ENCODE data around the gene CACNB4.

The CACNB4 gene

GRCh38 chr2:152036611-152037469, 62.0 kb downstream of the CACNB4 start:
- H3K79me2 ChIP-seq (ENCODE audit: insufficient read depth, low read length), result no peaks in the 10 kb centered on the region
- no peak for TF ChIP-seq EZH2phosphoT487 (IDR thresholded peaks at IDR 0.05; ENCODE audit: borderline replicate concordance)
- TF ChIP-seq CTCF (conservative IDR thresholded peaks at IDR 0.05; ENCODE audit: low read length), result peak; percentile 86
- no peak overlapping the region for H3K4me3 ChIP-seq (ENCODE audit: low read length, poor library complexity, severe bottlenecking)
- peaks cover 9% of the 10 kb centered on the region for H3K4me1 ChIP-seq (ENCODE audit: insufficient read depth, low read length, poor library complexity, severe bottlenecking)
- H3K4me2 ChIP-seq (ENCODE audit: low read depth, low read length, poor library complexity, severe bottlenecking), result no peak overlapping the region
- no peaks in the 10 kb centered on the region for H3F3A ChIP-seq (ENCODE audit: low read depth)
- no peaks in the 10 kb centered on the region for H3K9me2 ChIP-seq (replicated peaks; ENCODE audit: low read depth, low read length)
- no peaks in the 10 kb centered on the region for H3K36me3 ChIP-seq (ENCODE audit: insufficient read depth, low read length)
- H2AFZ ChIP-seq (ENCODE audit: low read length), result no peak overlapping the region
- H4K20me1 ChIP-seq (ENCODE audit: insufficient read depth, low read length, poor library complexity, severe bottlenecking), result no peaks in the 10 kb centered on the region
- no peaks in the 10 kb centered on the region for H3K27me3 ChIP-seq (ENCODE audit: insufficient read depth, low read length, poor library complexity, severe bottlenecking)
- no peaks in the 10 kb centered on the region for H3K9me3 ChIP-seq (ENCODE audit: insufficient read depth, low read depth, low read length)
- H3K9ac ChIP-seq (ENCODE audit: low read depth, low read length, poor library complexity, severe bottlenecking), result no peak overlapping the region

- Histone ChIP-seq H3K9ac (ENCODE audit: low read depth, low read length, poor library complexity, severe bottlenecking) (no peak overlapping the region), H3K4me2 (ENCODE audit: low read depth, low read length, poor library complexity, severe bottlenecking) (no peak overlapping the region), H3K4me1 (ENCODE audit: insufficient read depth, low read length, poor library complexity, severe bottlenecking) (peaks cover 9% of the 10 kb centered on the region)
Measured at GRCh38 chr2:152034257-152034801, 64.5 kb downstream of the CACNB4 start.

More at GRCh38 chr2:152034257-152034801, 64.5 kb downstream of the CACNB4 start:
- Histone ChIP-seq H4K20me1 (ENCODE audit: insufficient read depth, low read length, poor library complexity, severe bottlenecking) (no peaks in the 10 kb centered on the region), H3K4me3 (ENCODE audit: low read length, poor library complexity, severe bottlenecking) (no peak overlapping the region), H3K79me2 (ENCODE audit: insufficient read depth, low read length) (no peaks in the 10 kb centered on the region), H3F3A (ENCODE audit: low read depth) (no peaks in the 10 kb centered on the region), H3K36me3 (ENCODE audit: insufficient read depth, low read length) (no peaks in the 10 kb centered on the region), H3K9me2 (replicated peaks; ENCODE audit: low read depth, low read length) (no peaks in the 10 kb centered on the region), H2AFZ (ENCODE audit: low read length) (no peak overlapping the region), H3K27me3 (ENCODE audit: insufficient read depth, low read length, poor library complexity, severe bottlenecking) (no peaks in the 10 kb centered on the region), H3K9me3 (ENCODE audit: insufficient read depth, low read depth, low read length) (no peaks in the 10 kb centered on the region)
- TF ChIP-seq CTCF (conservative IDR thresholded peaks at IDR 0.05; ENCODE audit: low read length), result no peak
- no peak for TF ChIP-seq EZH2phosphoT487 (IDR thresholded peaks at IDR 0.05; ENCODE audit: borderline replicate concordance)

All from Loucy (cell line).